ENCODE results near the gene CAVIN4. TPM values are rescaled to one million over a fixed set of nuclear protein-coding genes. Genes with fewer than 3 reads are reported as not detected.

Gene CAVIN4
- total and polyA plus RNA-seq, 2 experiments from 2014 or later, result 3.0 to 6.0 TPM

DNA sequence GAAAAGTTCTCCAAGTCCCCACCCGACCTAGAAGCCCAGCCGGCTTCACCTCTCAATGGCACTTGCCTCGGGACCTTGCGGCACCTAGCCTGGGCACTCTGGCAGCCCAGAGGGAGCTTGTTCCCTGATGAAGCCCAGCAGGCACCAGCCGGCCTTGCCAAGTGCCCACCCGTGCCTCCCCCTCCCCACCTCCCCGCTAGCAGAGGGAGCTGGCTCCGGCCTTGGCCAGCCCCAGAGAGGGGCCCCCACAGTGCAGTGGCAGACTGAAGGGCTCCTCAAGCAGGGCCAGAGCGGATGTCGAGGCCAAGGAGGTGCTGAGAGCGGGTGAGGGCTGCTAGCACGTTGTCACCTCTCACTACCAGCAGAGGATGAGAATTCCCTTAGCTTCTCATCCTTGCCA, 37.6 kb upstream of the CAVIN4 start:
- Mint-ChIP-seq H3K9me3 (peaks cover 26% of the 10 kb centered on the region), H3K36me3 (ENCODE audit: low read depth) (peaks cover 86% of the 10 kb centered on the region), H3K4me1 (no peaks in the 10 kb centered on the region), H3K4me3 (no peak overlapping the region), H3K27me3 (ENCODE audit: insufficient read depth, low read depth, poor library complexity) (no peaks in the 10 kb centered on the region), H3K27ac (no peak overlapping the region)
- no peaks in the 10 kb centered on the region for H3F3A ChIP-seq (replicated peaks; ENCODE audit: low read depth)
- peaks cover 13% of the 10 kb centered on the region for H3K36me3 ChIP-seq (ENCODE audit: insufficient read depth)
- no peaks in the 10 kb centered on the region for H3K4me1 ChIP-seq (ENCODE audit: insufficient read depth)
- H3K27ac ChIP-seq (ENCODE audit: low read depth), result no peak overlapping the region
- H2AFZ ChIP-seq, result no peak overlapping the region
- DNase-seq (ENCODE audit: low spot score), result peak; percentile 21
- no peak overlapping the region for H3K4me2 ChIP-seq
- peaks cover 3% of the 10 kb centered on the region; the same call in 1 of the 2 replicates for H3K9me2 ChIP-seq (ENCODE audit: insufficient read depth)
- ATAC-seq, result no peak
- no peak overlapping the region for H3K4me3 ChIP-seq
- no peaks in the 10 kb centered on the region for H3K27me3 ChIP-seq (ENCODE audit: insufficient read depth)
- H3K79me2 ChIP-seq (replicated peaks; ENCODE audit: insufficient read depth), result peaks cover 30% of the 10 kb centered on the region
- no peaks in the 10 kb centered on the region for H4K20me1 ChIP-seq (replicated peaks; ENCODE audit: insufficient read depth)
- TF ChIP-seq ZNF331 (CRISPR knock-in tag; IDR thresholded peaks at IDR 0.05; ENCODE audit: low read depth), result no peak
- TF ChIP-seq NANOG (IDR thresholded peaks at IDR 0.05; ENCODE audit: borderline replicate concordance), result no peak
- no peak for TF ChIP-seq JUNB (IDR thresholded peaks at IDR 0.05; ENCODE audit: unreplicated experiment)
- no peak for TF ChIP-seq EZH2 (IDR thresholded peaks at IDR 0.05; ENCODE audit: low read depth, unreplicated experiment)
- TF ChIP-seq POLR2AphosphoS5 (IDR thresholded peaks at IDR 0.05; ENCODE audit: low read depth), result no peak
- TF ChIP-seq, protein P1, sequence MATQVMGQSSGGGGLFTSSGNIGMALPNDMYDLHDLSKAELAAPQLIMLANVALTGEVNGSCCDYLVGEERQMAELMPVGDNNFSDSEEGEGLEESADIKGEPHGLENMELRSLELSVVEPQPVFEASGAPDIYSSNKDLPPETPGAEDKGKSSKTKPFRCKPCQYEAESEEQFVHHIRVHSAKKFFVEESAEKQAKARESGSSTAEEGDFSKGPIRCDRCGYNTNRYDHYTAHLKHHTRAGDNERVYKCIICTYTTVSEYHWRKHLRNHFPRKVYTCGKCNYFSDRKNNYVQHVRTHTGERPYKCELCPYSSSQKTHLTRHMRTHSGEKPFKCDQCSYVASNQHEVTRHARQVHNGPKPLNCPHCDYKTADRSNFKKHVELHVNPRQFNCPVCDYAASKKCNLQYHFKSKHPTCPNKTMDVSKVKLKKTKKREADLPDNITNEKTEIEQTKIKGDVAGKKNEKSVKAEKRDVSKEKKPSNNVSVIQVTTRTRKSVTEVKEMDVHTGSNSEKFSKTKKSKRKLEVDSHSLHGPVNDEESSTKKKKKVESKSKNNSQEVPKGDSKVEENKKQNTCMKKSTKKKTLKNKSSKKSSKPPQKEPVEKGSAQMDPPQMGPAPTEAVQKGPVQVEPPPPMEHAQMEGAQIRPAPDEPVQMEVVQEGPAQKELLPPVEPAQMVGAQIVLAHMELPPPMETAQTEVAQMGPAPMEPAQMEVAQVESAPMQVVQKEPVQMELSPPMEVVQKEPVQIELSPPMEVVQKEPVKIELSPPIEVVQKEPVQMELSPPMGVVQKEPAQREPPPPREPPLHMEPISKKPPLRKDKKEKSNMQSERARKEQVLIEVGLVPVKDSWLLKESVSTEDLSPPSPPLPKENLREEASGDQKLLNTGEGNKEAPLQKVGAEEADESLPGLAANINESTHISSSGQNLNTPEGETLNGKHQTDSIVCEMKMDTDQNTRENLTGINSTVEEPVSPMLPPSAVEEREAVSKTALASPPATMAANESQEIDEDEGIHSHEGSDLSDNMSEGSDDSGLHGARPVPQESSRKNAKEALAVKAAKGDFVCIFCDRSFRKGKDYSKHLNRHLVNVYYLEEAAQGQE (IDR thresholded peaks at IDR 0.05; ENCODE audit: unreplicated experiment), result no peak
- TF ChIP-seq EZH2phosphoT487 (IDR thresholded peaks at IDR 0.05; ENCODE audit: unreplicated experiment), result no peak
- no peak for TF ChIP-seq ZNF114 (CRISPR knock-in tag; IDR thresholded peaks at IDR 0.05)
- TF ChIP-seq, protein P2, sequence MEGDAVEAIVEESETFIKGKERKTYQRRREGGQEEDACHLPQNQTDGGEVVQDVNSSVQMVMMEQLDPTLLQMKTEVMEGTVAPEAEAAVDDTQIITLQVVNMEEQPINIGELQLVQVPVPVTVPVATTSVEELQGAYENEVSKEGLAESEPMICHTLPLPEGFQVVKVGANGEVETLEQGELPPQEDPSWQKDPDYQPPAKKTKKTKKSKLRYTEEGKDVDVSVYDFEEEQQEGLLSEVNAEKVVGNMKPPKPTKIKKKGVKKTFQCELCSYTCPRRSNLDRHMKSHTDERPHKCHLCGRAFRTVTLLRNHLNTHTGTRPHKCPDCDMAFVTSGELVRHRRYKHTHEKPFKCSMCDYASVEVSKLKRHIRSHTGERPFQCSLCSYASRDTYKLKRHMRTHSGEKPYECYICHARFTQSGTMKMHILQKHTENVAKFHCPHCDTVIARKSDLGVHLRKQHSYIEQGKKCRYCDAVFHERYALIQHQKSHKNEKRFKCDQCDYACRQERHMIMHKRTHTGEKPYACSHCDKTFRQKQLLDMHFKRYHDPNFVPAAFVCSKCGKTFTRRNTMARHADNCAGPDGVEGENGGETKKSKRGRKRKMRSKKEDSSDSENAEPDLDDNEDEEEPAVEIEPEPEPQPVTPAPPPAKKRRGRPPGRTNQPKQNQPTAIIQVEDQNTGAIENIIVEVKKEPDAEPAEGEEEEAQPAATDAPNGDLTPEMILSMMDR (conservative IDR thresholded peaks at IDR 0.05; ENCODE audit: low read depth in 2 of 2), result no peak
- TF ChIP-seq, protein P3, sequence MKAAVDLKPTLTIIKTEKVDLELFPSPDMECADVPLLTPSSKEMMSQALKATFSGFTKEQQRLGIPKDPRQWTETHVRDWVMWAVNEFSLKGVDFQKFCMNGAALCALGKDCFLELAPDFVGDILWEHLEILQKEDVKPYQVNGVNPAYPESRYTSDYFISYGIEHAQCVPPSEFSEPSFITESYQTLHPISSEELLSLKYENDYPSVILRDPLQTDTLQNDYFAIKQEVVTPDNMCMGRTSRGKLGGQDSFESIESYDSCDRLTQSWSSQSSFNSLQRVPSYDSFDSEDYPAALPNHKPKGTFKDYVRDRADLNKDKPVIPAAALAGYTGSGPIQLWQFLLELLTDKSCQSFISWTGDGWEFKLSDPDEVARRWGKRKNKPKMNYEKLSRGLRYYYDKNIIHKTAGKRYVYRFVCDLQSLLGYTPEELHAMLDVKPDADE (IDR thresholded peaks at IDR 0.05), result no peak
- TF ChIP-seq, protein P4, sequence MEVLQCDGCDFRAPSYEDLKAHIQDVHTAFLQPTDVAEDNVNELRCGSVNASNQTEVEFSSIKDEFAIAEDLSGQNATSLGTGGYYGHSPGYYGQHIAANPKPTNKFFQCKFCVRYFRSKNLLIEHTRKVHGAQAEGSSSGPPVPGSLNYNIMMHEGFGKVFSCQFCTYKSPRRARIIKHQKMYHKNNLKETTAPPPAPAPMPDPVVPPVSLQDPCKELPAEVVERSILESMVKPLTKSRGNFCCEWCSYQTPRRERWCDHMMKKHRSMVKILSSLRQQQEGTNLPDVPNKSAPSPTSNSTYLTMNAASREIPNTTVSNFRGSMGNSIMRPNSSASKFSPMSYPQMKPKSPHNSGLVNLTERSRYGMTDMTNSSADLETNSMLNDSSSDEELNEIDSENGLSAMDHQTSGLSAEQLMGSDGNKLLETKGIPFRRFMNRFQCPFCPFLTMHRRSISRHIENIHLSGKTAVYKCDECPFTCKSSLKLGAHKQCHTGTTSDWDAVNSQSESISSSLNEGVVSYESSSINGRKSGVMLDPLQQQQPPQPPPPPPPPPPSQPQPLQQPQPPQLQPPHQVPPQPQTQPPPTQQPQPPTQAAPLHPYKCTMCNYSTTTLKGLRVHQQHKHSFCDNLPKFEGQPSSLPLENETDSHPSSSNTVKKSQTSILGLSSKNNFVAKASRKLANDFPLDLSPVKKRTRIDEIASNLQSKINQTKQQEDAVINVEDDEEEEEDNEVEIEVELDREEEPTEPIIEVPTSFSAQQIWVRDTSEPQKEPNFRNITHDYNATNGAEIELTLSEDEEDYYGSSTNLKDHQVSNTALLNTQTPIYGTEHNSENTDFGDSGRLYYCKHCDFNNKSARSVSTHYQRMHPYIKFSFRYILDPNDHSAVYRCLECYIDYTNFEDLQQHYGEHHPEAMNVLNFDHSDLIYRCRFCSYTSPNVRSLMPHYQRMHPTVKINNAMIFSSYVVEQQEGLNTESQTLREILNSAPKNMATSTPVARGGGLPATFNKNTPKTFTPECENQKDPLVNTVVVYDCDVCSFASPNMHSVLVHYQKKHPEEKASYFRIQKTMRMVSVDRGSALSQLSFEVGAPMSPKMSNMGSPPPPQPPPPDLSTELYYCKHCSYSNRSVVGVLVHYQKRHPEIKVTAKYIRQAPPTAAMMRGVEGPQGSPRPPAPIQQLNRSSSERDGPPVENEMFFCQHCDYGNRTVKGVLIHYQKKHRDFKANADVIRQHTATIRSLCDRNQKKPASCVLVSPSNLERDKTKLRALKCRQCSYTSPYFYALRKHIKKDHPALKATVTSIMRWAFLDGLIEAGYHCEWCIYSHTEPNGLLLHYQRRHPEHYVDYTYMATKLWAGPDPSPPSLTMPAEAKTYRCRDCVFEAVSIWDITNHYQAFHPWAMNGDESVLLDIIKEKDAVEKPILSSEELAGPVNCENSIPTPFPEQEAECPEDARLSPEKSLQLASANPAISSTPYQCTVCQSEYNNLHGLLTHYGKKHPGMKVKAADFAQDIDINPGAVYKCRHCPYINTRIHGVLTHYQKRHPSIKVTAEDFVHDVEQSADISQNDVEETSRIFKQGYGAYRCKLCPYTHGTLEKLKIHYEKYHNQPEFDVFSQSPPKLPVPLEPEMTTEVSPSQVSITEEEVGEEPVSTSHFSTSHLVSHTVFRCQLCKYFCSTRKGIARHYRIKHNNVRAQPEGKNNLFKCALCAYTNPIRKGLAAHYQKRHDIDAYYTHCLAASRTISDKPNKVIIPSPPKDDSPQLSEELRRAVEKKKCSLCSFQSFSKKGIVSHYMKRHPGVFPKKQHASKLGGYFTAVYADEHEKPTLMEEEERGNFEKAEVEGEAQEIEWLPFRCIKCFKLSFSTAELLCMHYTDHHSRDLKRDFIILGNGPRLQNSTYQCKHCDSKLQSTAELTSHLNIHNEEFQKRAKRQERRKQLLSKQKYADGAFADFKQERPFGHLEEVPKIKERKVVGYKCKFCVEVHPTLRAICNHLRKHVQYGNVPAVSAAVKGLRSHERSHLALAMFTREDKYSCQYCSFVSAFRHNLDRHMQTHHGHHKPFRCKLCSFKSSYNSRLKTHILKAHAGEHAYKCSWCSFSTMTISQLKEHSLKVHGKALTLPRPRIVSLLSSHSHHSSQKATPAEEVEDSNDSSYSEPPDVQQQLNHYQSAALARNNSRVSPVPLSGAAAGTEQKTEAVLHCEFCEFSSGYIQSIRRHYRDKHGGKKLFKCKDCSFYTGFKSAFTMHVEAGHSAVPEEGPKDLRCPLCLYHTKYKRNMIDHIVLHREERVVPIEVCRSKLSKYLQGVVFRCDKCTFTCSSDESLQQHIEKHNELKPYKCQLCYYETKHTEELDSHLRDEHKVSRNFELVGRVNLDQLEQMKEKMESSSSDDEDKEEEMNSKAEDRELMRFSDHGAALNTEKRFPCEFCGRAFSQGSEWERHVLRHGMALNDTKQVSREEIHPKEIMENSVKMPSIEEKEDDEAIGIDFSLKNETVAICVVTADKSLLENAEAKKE (CRISPR knock-in tag; IDR thresholded peaks at IDR 0.05), result no peak
- TF ChIP-seq CREB1 (CRISPR knock-in tag; IDR thresholded peaks at IDR 0.05; ENCODE audit: low read depth), result no peak
